OCI-LY1 (cell line): Measurements from ENCODE around the gene TBC1D7.

Experiments
- H2AFZ ChIP-seq: fragments of 200-600 bp; sonication (generic), shearing (Covaris generic); 2 replicates; pipeline ENCODE4 v1.6.0; 2014; ENCODE audit warnings: antibody characterized with exemption, mild to moderate bottlenecking, low read length
- H3F3A ChIP-seq: fragments of 200-600 bp; sonication (generic), shearing (Covaris generic); 2 replicates; pipeline ENCODE4 v1.6.0; 2014; ENCODE audit warnings: mild to moderate bottlenecking, antibody characterized with exemption, low read length, moderate library complexity; ENCODE audit not compliant: insufficient read depth
- H3K27ac ChIP-seq: fragments of 200-600 bp; sonication (generic); 2 replicates; pipeline ENCODE4 v1.5.1; 2014; ENCODE audit warnings: low read length, mixed run types, mild to moderate bottlenecking, low read depth; ENCODE audit not compliant: poor library complexity, severe bottlenecking
- H3K27me3 ChIP-seq: fragments of 200-600 bp; sonication (generic); 2 replicates; pipeline ENCODE4 v1.6.0; 2014; ENCODE audit warnings: antibody characterized with exemption, mild to moderate bottlenecking, low read length, moderate library complexity; ENCODE audit not compliant: insufficient read depth
- H3K36me3 ChIP-seq: fragments of 200-600 bp; sonication (generic); 2 replicates; pipeline ENCODE4 v1.6.1; 2014; ENCODE audit warnings: mild to moderate bottlenecking, antibody characterized with exemption, low read length, moderate library complexity, mixed read lengths; ENCODE audit not compliant: insufficient read depth
- H3K4me1 ChIP-seq: fragments of 200-600 bp; sonication (generic); 2 replicates; pipeline ENCODE4 v1.5.1; 2014; ENCODE audit warnings: mild to moderate bottlenecking, low read length, moderate library complexity; ENCODE audit not compliant: insufficient read depth, severe bottlenecking
- H3K4me2 ChIP-seq: fragments of 200-600 bp; sonication (generic), shearing (Covaris generic); 2 replicates; pipeline ENCODE4 v1.6.1; 2014; ENCODE audit warnings: low read length
- H3K4me3 ChIP-seq: fragments of 200-600 bp; sonication (generic); 2 replicates; pipeline ENCODE4 v1.5.1; 2014; ENCODE audit warnings: low read length, low read depth, mild to moderate bottlenecking, mixed read lengths; ENCODE audit not compliant: poor library complexity, severe bottlenecking
- H3K79me2 ChIP-seq: fragments of 200-600 bp; shearing (Covaris generic); 2 replicates; pipeline ENCODE4 v1.6.1; 2016; ENCODE audit warnings: mixed run types, low read length, mixed read lengths; ENCODE audit not compliant: insufficient read depth
- H3K9ac ChIP-seq: fragments of 200-600 bp; sonication (generic), shearing (Covaris generic); 2 replicates; pipeline ENCODE4 v1.6.1; 2014; ENCODE audit warnings: mild to moderate bottlenecking, low read length, mixed read lengths
- H3K9me2 ChIP-seq: fragments of 200-600 bp; sonication (generic), shearing (Covaris generic); 2 replicates; pipeline ENCODE4 v1.6.1; 2014; ENCODE audit warnings: low read depth, mild to moderate bottlenecking, low read length, mixed read lengths
- H3K9me3 ChIP-seq: fragments of 200-600 bp; shearing (Covaris generic); 2 replicates; pipeline ENCODE4 v1.6.1; 2014; ENCODE audit warnings: low read length, mixed read lengths
- H4K20me1 ChIP-seq: fragments of 200-600 bp; sonication (generic), shearing (Covaris generic); 2 replicates; pipeline ENCODE4 v1.6.0; 2016; ENCODE audit warnings: mild to moderate bottlenecking, low read length; ENCODE audit not compliant: insufficient read depth
- CTCF ChIP-seq: fragments of 200-600 bp; sonication (generic), shearing (Covaris generic); IDR thresholded peaks from 2 replicates; pipeline ENCODE4 v1.5.1; 2017; ENCODE audit warnings: mild to moderate bottlenecking, antibody characterized with exemption, low read length, moderate library complexity, mixed read lengths
- EZH2 ChIP-seq: fragments of 200-600 bp; sonication (generic), shearing (Covaris generic); IDR thresholded peaks from 2 replicates; pipeline ENCODE4 v1.8.0; 2017; ENCODE audit warnings: borderline replicate concordance, mixed run types, mild to moderate bottlenecking, antibody characterized with exemption, low read length, moderate library complexity, mixed read lengths

The TBC1D7 gene

GRCh38 chr6:13274707-13275434, 53.5 kb downstream of the TBC1D7 start:
- no peaks in the 10 kb centered on the region for H3K27me3 ChIP-seq
- H3K79me2 ChIP-seq = no peaks in the 10 kb centered on the region
- peak overlapping the region; percentile 73; the same call in 1 of the 2 replicates for H3K4me2 ChIP-seq
- no peak for TF ChIP-seq EZH2
- TF ChIP-seq CTCF = no peak
- H3K27ac ChIP-seq = no peak overlapping the region
- H3K9me2 ChIP-seq = no peaks in the 10 kb centered on the region
- no peak overlapping the region for H3K9ac ChIP-seq
- no peaks in the 10 kb centered on the region for H3K9me3 ChIP-seq
- no peaks in the 10 kb centered on the region for H3F3A ChIP-seq
- H3K4me3 ChIP-seq = peak overlapping the region; percentile 59
- H3K36me3 ChIP-seq = no peaks in the 10 kb centered on the region
- peaks cover 47% of the 10 kb centered on the region for H3K4me1 ChIP-seq
- H4K20me1 ChIP-seq = no peaks in the 10 kb centered on the region
- no peak overlapping the region for H2AFZ ChIP-seq

GRCh38 chr6:13273931-13274706, 54.2 kb downstream of the TBC1D7 start:
- no peaks in the 10 kb centered on the region for H3F3A ChIP-seq
- H3K4me2 ChIP-seq = peak overlapping the region; percentile 73
- H3K4me3 ChIP-seq = peak overlapping the region; percentile 59
- no peak overlapping the region for H3K27ac ChIP-seq
- H3K4me1 ChIP-seq = peaks cover 47% of the 10 kb centered on the region
- H4K20me1 ChIP-seq = no peaks in the 10 kb centered on the region
- H3K36me3 ChIP-seq = no peaks in the 10 kb centered on the region
- H3K9me2 ChIP-seq = no peaks in the 10 kb centered on the region
- TF ChIP-seq EZH2 (no peak), CTCF (no peak)
- no peaks in the 10 kb centered on the region for H3K27me3 ChIP-seq
- no peak overlapping the region for H2AFZ ChIP-seq
- peak overlapping the region; percentile 20; the same call in 1 of the 2 replicates for H3K9ac ChIP-seq
- no peaks in the 10 kb centered on the region for H3K9me3 ChIP-seq
- H3K79me2 ChIP-seq = no peaks in the 10 kb centered on the region

GRCh38 chr6:13273202-13273930, 55.0 kb downstream of the TBC1D7 start:
- peak overlapping the region; percentile 59 for H3K4me3 ChIP-seq
- H3K27ac ChIP-seq = peak overlapping the region; percentile 48
- H3K9me2 ChIP-seq = no peaks in the 10 kb centered on the region
- H3K4me2 ChIP-seq = peak overlapping the region; percentile 83
- TF ChIP-seq EZH2 (no peak), CTCF (no peak)
- H3K9me3 ChIP-seq = no peaks in the 10 kb centered on the region
- no peak overlapping the region for H2AFZ ChIP-seq
- H3K27me3 ChIP-seq = no peaks in the 10 kb centered on the region
- H3K36me3 ChIP-seq = no peaks in the 10 kb centered on the region
- H4K20me1 ChIP-seq = no peaks in the 10 kb centered on the region
- peak overlapping the region; percentile 54 for H3K9ac ChIP-seq
- H3K79me2 ChIP-seq = no peaks in the 10 kb centered on the region
- H3K4me1 ChIP-seq = peaks cover 44% of the 10 kb centered on the region
- no peaks in the 10 kb centered on the region for H3F3A ChIP-seq
